ENCODE results near the gene OGFOD3. TPM values are rescaled to one million over a fixed set of nuclear protein-coding genes. Genes with fewer than 3 reads are reported as not detected.

OGFOD3 gene
- polyA plus RNA-seq (2011; rRNA removed), result 14.9 and 15.2 TPM in 2 replicates
- 25.1 and 30.2 TPM in 2 replicates for polyA plus RNA-seq (2012; cell fraction: cytosol; rRNA removed)
- 34.1 and 40.7 TPM in 2 replicates for polyA plus RNA-seq (2012; cell fraction: nucleus; rRNA removed)
- 19.8 to 21.9 TPM (median 20.8 TPM) in 3 replicates for polyA plus RNA-seq (2017; fragmentation: RNase III; extraction: RNeasy Plus Mini Kit Qiagen cat#74134 plus additional on column Dnase treatment)
- polyA minus RNA-seq (2011; rRNA and poly(A)+ RNA removed), result 18.8 and 27.1 TPM in 2 replicates

GRCh38 chr17:82418001-82418986 lies at the start of gene OGFOD3, which contains the start of gene HEXD:
TSS of gene OGFOD3 (minus strand) at chr17:82418586. CDS start at chr17:82418485, 101 bp downstream.
TSS of gene HEXD (plus strand) at chr17:82418347. CDS start at chr17:82419800, 1,453 bp downstream.
- WGBS (ENCODE audit: missing lambda C conversion rate), result 1% methylated on average over 26 of the region's 108 CpGs
- CTCF ChIA-PET, result interaction anchor here (0.9 to 3.4 kb wide), 4 partner anchors 12 to 68 kb away, joined by 5 to 17 read pairs (median 11); no protein-coding TSS in a partner anchor
- TF ChIP-seq CEBPB (IDR thresholded peaks at IDR 0.05), result no peak
- peak; percentile 11; the same call in 2 of the 3 replicates for TF ChIP-seq SMC3 (IDR thresholded peaks at IDR 0.05)
- no peak for TF ChIP-seq ZNF302 (CRISPR knock-in tag; IDR thresholded peaks at IDR 0.05)
- TF ChIP-seq ZC3H11A (IDR thresholded peaks at IDR 0.05), result no peak
- no peak for TF ChIP-seq KDM1A (IDR thresholded peaks at IDR 0.05; ENCODE audit: low read depth)
- TF ChIP-seq ZFP36 (IDR thresholded peaks at IDR 0.05; ENCODE audit: borderline replicate concordance, partially characterized antibody), result no peak
- TF ChIP-seq SREBF2 (IDR thresholded peaks at IDR 0.05), result no peak
- peak; percentile 94 for TF ChIP-seq MYC (IDR thresholded peaks at IDR 0.05; ENCODE audit: borderline replicate concordance, low read length)
- TF ChIP-seq EHMT2 (IDR thresholded peaks at IDR 0.05; ENCODE audit: low read depth), result no peak
- TF ChIP-seq NR3C1 (IDR thresholded peaks at IDR 0.05), result no peak
- TF ChIP-seq ZSCAN20 (CRISPR knock-in tag; IDR thresholded peaks at IDR 0.05), result 0 out of 2 replicates have a peak, but pooled peaks have one; percentile 51
- TF ChIP-seq MAZ (IDR thresholded peaks at IDR 0.05; ENCODE audit: borderline replicate concordance, low read depth, low read length), result peak; percentile 94
- no peak for TF ChIP-seq FOSB (CRISPR knock-in tag; IDR thresholded peaks at IDR 0.05)
- no peak for TF ChIP-seq HES2 (IDR thresholded peaks at IDR 0.05)
- TF ChIP-seq RCOR1 (IDR thresholded peaks at IDR 0.05; ENCODE audit: low read depth, low read length), result no peak
- TF ChIP-seq RFX5 (IDR thresholded peaks at IDR 0.05), result peak; percentile 63; the same call in 1 of the 2 replicates
- no peak for TF ChIP-seq FOXS1 (CRISPR knock-in tag; IDR thresholded peaks at IDR 0.05)
- TF ChIP-seq ELK1 (IDR thresholded peaks at IDR 0.05; ENCODE audit: low read depth, low read length), result no peak
- TF ChIP-seq, protein P1, sequence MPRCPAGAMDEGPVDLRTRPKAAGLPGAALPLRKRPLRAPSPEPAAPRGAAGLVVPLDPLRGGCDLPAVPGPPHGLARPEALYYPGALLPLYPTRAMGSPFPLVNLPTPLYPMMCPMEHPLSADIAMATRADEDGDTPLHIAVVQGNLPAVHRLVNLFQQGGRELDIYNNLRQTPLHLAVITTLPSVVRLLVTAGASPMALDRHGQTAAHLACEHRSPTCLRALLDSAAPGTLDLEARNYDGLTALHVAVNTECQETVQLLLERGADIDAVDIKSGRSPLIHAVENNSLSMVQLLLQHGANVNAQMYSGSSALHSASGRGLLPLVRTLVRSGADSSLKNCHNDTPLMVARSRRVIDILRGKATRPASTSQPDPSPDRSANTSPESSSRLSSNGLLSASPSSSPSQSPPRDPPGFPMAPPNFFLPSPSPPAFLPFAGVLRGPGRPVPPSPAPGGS (IDR thresholded peaks at IDR 0.05), result peak; percentile 96
- TF ChIP-seq ESRRA (IDR thresholded peaks at IDR 0.05; ENCODE audit: borderline replicate concordance, low read length), result no peak
- TF ChIP-seq NPAS2 (CRISPR knock-in tag; IDR thresholded peaks at IDR 0.05; ENCODE audit: borderline replicate concordance), result no peak
- no peak for TF ChIP-seq JUNB (IDR thresholded peaks at IDR 0.05)
- no peak for TF ChIP-seq NFE2L2 (conservative IDR thresholded peaks at IDR 0.05; ENCODE audit: low read length)
- TF ChIP-seq RNF2 (IDR thresholded peaks at IDR 0.05; ENCODE audit: borderline replicate concordance, low read depth), result 0 out of 2 replicates have a peak, but pooled peaks have one; percentile 27
- TF ChIP-seq, protein P2, sequence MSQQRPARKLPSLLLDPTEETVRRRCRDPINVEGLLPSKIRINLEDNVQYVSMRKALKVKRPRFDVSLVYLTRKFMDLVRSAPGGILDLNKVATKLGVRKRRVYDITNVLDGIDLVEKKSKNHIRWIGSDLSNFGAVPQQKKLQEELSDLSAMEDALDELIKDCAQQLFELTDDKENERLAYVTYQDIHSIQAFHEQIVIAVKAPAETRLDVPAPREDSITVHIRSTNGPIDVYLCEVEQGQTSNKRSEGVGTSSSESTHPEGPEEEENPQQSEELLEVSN (IDR thresholded peaks at IDR 0.05; ENCODE audit: borderline replicate concordance, low read depth), result peak; percentile 69; the same call in 1 of the 2 replicates
- no peak; a peak in 1 of 5 replicates for TF ChIP-seq RAD21 (conservative IDR thresholded peaks at IDR 0.05 in 1 of 2, IDR thresholded peaks at IDR 0.05 in 1 of 2)
- TF ChIP-seq TP53 (CRISPR knock-in tag; IDR thresholded peaks at IDR 0.05), result peak; percentile 74; the same call in 1 of the 2 replicates
- TF ChIP-seq RARB (CRISPR knock-in tag; IDR thresholded peaks at IDR 0.05), result no peak
- no peak for TF ChIP-seq HMGXB4 (CRISPR knock-in tag; IDR thresholded peaks at IDR 0.05; ENCODE audit: borderline replicate concordance)
- no peak for TF ChIP-seq HOXA7 (CRISPR knock-in tag; IDR thresholded peaks at IDR 0.05)
- peak; percentile 56 for TF ChIP-seq KDM5A (IDR thresholded peaks at IDR 0.05)
- TF ChIP-seq, protein P3, sequence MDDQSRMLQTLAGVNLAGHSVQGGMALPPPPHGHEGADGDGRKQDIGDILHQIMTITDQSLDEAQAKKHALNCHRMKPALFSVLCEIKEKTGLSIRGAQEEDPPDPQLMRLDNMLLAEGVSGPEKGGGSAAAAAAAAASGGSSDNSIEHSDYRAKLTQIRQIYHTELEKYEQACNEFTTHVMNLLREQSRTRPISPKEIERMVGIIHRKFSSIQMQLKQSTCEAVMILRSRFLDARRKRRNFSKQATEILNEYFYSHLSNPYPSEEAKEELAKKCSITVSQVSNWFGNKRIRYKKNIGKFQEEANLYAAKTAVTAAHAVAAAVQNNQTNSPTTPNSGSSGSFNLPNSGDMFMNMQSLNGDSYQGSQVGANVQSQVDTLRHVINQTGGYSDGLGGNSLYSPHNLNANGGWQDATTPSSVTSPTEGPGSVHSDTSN (IDR thresholded peaks at IDR 0.05), result 0 out of 2 replicates have a peak, but pooled peaks have one; percentile 27

More at GRCh38 chr17:82418001-82418986, at the start of gene OGFOD3, which contains the start of gene HEXD:
- Histone ChIP-seq H3K27ac (peak within 1 kb of the TSS; percentile 92 to 96), H3K4me1 (peaks cover 11% of the 10 kb centered on the region; the same call in 2 of the 3 replicates), H3K9me3 (peaks cover 14% of the 10 kb centered on the region), H3K4me2 (peak within 1 kb of the TSS; percentile 99), H3K4me3 (peak within 1 kb of the TSS; percentile 67)
- ATAC-seq (peak; percentile 83 to 86), FAIRE-seq (no peak), DNase-seq (ENCODE audit: low read depth in 1 of 2, low spot score in 1 of 2) (peak; percentile 86 to 90)
- POLR2A ChIA-PET, result interaction anchor here (0.6 to 0.8 kb wide), 2 partner anchors 29 to 239 kb away, joined by 3 to 5 read pairs; no protein-coding TSS in a partner anchor
